IMR-90 (cell line): ENCODE results near the gene NAB2. TPM values are rescaled to one million over a fixed set of nuclear protein-coding genes. Genes with fewer than 3 reads are reported as not detected.
A peak's percentile ranks its signal among the peaks of the same experiment; 100 is the strongest.

ENCODE experiments used
- ATAC-seq: fragments of 200-7000 bp; cut with Tn5 transposase; 2 replicates; pipeline ENCODE4 v1.9.1; 2020; ENCODE audit warnings: low read depth, mild to moderate bottlenecking, moderate library complexity
- BruUV-seq: library from RNA; stranded (reverse); fragments of 400-500 nt; replicated peaks from 2 replicates; lab custom pipeline; 2021; lab: Mats Ljungman, UMichigan
- CTCF ChIA-PET: fragments of 300-600 bp; formaldehyde crosslinking; extraction: SDS; loops from one replicate; lab custom pipeline; 2021; ENCODE audit warnings: antibody characterized with exemption; lab: Yijun Ruan, JAX
- POLR2A ChIA-PET: fragments of 300-600 bp; sonication (Branson Sonifier 250); formaldehyde crosslinking; loops from one replicate; lab custom pipeline; 2022; ENCODE audit warnings: antibody characterized with exemption; ENCODE audit not compliant: unreplicated experiment; lab: Charles Lee
- DNase-seq: peaks from one replicate; pipeline ENCODE4 v3.0.0; 2013
- H2AFZ ChIP-seq: replicated peaks from 2 replicates; pipeline ENCODE3; 2013; ENCODE audit warnings: low read length, mild to moderate bottlenecking; ENCODE audit not compliant: poor library complexity
- H2AK5ac ChIP-seq: 2 replicates; pipeline ENCODE4 v1.6.1; 2013; ENCODE audit warnings: low read depth, low read length, inconsistent platforms
- H2AK9ac ChIP-seq: replicated peaks from 2 replicates; pipeline ENCODE3; 2013; ENCODE audit warnings: mild to moderate bottlenecking, low read depth, low read length, moderate library complexity; ENCODE audit not compliant: poor library complexity
- H2BK120ac ChIP-seq: 2 replicates; pipeline ENCODE4 v1.6.1; 2013; ENCODE audit warnings: low read depth, low read length, inconsistent platforms
- H2BK15ac ChIP-seq: 3 replicates; pipeline ENCODE4 v1.6.1; 2013; ENCODE audit warnings: low read depth, low read length, inconsistent platforms
- H2BK20ac ChIP-seq: 2 replicates; pipeline ENCODE4 v1.6.1; 2013; ENCODE audit warnings: low read depth, mild to moderate bottlenecking, inconsistent platforms, low read length, moderate library complexity
- H2BK5ac ChIP-seq: 2 replicates; pipeline ENCODE4 v1.6.1; 2013; ENCODE audit warnings: mild to moderate bottlenecking, low read depth, low read length, inconsistent platforms; ENCODE audit not compliant: poor library complexity, severe bottlenecking
- H3K14ac ChIP-seq: replicated peaks from 2 replicates; pipeline ENCODE4 v1.6.1; 2013; ENCODE audit warnings: low read depth, low read length, inconsistent platforms
- H3K18ac ChIP-seq: 2 replicates; pipeline ENCODE4 v1.6.1; 2013; ENCODE audit warnings: low read depth, low read length, control low read depth
- H3K23ac ChIP-seq: 2 replicates; pipeline ENCODE4 v1.6.1; 2013; ENCODE audit warnings: low read depth, low read length, inconsistent platforms
- H3K27ac ChIP-seq: 2 replicates; pipeline ENCODE4 v1.5.1; 2013; ENCODE audit warnings: mild to moderate bottlenecking, control low read depth, low read length; ENCODE audit not compliant: insufficient read depth
- H3K27me3 ChIP-seq: 2 replicates; pipeline ENCODE4 v1.6.1; 2013; ENCODE audit warnings: low read length; ENCODE audit not compliant: control insufficient read depth, insufficient read depth
- H3K36me3 ChIP-seq: 2 replicates; pipeline ENCODE4 v1.6.1; 2013; ENCODE audit warnings: low read length, mixed read lengths; ENCODE audit not compliant: control insufficient read depth, insufficient read depth
- H3K4ac ChIP-seq: 2 replicates; pipeline ENCODE4 v1.6.1; 2013; ENCODE audit warnings: low read depth, low read length, inconsistent platforms
- H3K4me1 ChIP-seq: 2 replicates; pipeline ENCODE4 v1.6.1; 2013; ENCODE audit warnings: low read length, mixed read lengths; ENCODE audit not compliant: control insufficient read depth, insufficient read depth
- H3K4me2 ChIP-seq: 2 replicates; pipeline ENCODE4 v1.6.1; 2013; ENCODE audit warnings: low read depth, mild to moderate bottlenecking, control low read depth, low read length, moderate library complexity
- H3K4me3 ChIP-seq: 2 replicates; pipeline ENCODE4 v1.5.1; 2013; ENCODE audit warnings: low read depth, mild to moderate bottlenecking, control low read depth, low read length, moderate library complexity; ENCODE audit not compliant: insufficient read depth
- H3K56ac ChIP-seq: 2 replicates; pipeline ENCODE4 v1.6.1; 2013; ENCODE audit warnings: low read length, inconsistent platforms; ENCODE audit not compliant: insufficient read depth; ENCODE audit errors: extremely low read depth
- H3K79me1 ChIP-seq, 2 experiments: 2 replicates each; pipeline ENCODE4 v1.6.1; 2013; ENCODE audit warnings: low read length in 2 of 2, inconsistent platforms in 1 of 2, low read depth in 1 of 2
- H3K9ac ChIP-seq: 2 replicates; pipeline ENCODE4 v1.6.1; 2013; ENCODE audit warnings: low read depth, low read length, control low read depth
- H3K9me1 ChIP-seq: 2 replicates; pipeline ENCODE4 v1.6.1; 2013; ENCODE audit warnings: low read length, inconsistent platforms; ENCODE audit not compliant: insufficient read depth
- H3K9me3 ChIP-seq: 2 replicates; pipeline ENCODE4 v1.6.1; 2013; ENCODE audit warnings: low read length; ENCODE audit not compliant: control insufficient read depth, insufficient read depth
- H4K20me1 ChIP-seq: 2 replicates; pipeline ENCODE4 v1.6.1; 2013; ENCODE audit warnings: low read length, inconsistent platforms; ENCODE audit not compliant: insufficient read depth
- H4K5ac ChIP-seq: 2 replicates; pipeline ENCODE4 v1.6.1; 2013; ENCODE audit warnings: mild to moderate bottlenecking, low read depth, low read length, control low read depth
- H4K8ac ChIP-seq, 2 experiments: 2 replicates each; pipeline ENCODE4 v1.6.1; 2013; ENCODE audit warnings: low read depth in 2 of 2, low read length in 2 of 2, control low read depth in 1 of 2, inconsistent platforms in 1 of 2
- H4K91ac ChIP-seq: 2 replicates; pipeline ENCODE4 v1.6.1; 2013; ENCODE audit warnings: low read depth, low read length, inconsistent platforms; ENCODE audit not compliant: insufficient read depth
- CHD1 ChIP-seq: IDR thresholded peaks from 2 replicates; pipeline ENCODE4 v1.6.1; 2012; ENCODE audit warnings: low read depth, low read length, improper control_type of control experiment
- FOS ChIP-seq: fragments of 150-350 bp; IDR thresholded peaks from 2 replicates; pipeline ENCODE4 v1.6.1; 2016; ENCODE audit warnings: low read depth, low read length
- MAFK ChIP-seq: IDR thresholded peaks from 2 replicates; pipeline ENCODE4 v1.6.1; 2012; ENCODE audit warnings: low read depth, low read length, improper control_type of control experiment
- MAZ ChIP-seq: IDR thresholded peaks from 2 replicates; pipeline ENCODE4 v1.6.1; 2012; ENCODE audit warnings: low read depth, mild to moderate bottlenecking, low read length, improper control_type of control experiment, moderate library complexity, borderline replicate concordance
- MXI1 ChIP-seq: IDR thresholded peaks from 2 replicates; pipeline ENCODE4 v1.6.1; 2012; ENCODE audit warnings: low read depth, mild to moderate bottlenecking, low read length, moderate library complexity, borderline replicate concordance
- NFE2L2 ChIP-seq: fragments of 150-350 bp; IDR thresholded peaks from 2 replicates; pipeline ENCODE4 v1.6.1; 2016; ENCODE audit warnings: low read depth, mild to moderate bottlenecking, low read length
- POLR2A ChIP-seq: IDR thresholded peaks from 2 replicates; pipeline ENCODE4 v1.6.1; 2012; ENCODE audit warnings: mild to moderate bottlenecking, low read depth, low read length
- RAD21 ChIP-seq: IDR thresholded peaks from 2 replicates; pipeline ENCODE4 v1.6.1; 2012; ENCODE audit warnings: low read length, improper control_type of control experiment
- SMC3 ChIP-seq: fragments of 150-350 bp; IDR thresholded peaks from 2 replicates; pipeline ENCODE4 v1.6.1; 2016; ENCODE audit warnings: low read depth, mild to moderate bottlenecking, antibody characterized with exemption, low read length, moderate library complexity
- WGBS, 2 experiments: methylation state at CpG; one replicate each; pipeline versions ENCODE4 v1.1.5 to v1.1.7; 2013; ENCODE audit warnings: missing lambda C conversion rate in 2 of 2; ENCODE audit not compliant: insufficient read length in 1 of 2; ENCODE audit errors: extremely low coverage in 2 of 2; 5-methylcytosine and 5-hydroxymethylcytosine counted together
- dilution Hi-C: fragments of 300-500 bp; cut with HindIII; formaldehyde crosslinking; loops from one replicate; pipeline ENCODE4 v1.14.3; 2018; ENCODE audit warnings: low sequenced_read_pairs; ENCODE audit not compliant: unreplicated experiment
- in situ Hi-C: fragments of 300-500 bp; cut with MboI; formaldehyde crosslinking; loops from 3 replicates; pipeline ENCODE4 v1.14.3; 2019; ENCODE audit warnings: low sequenced_read_pairs, inconsistent platforms, mixed read lengths
- intact Hi-C: fragments of 100-400 bp; cut with micrococcal nuclease; formaldehyde crosslinking; loops from 2 replicates; pipeline ENCODE4 v1.10.0; 2022
- polyA plus RNA-seq, 3 experiments: library from polyadenylated mRNA; depleted of rRNA; stranded (reverse); fragments of >200 nt; gene quantifications; 2 replicates each; pipeline ENCODE4 v1.2.3, GENCODE V29; 2012; ENCODE audit warnings: low replicate concordance in 1 of 3
- total RNA-seq: library from RNA; depleted of rRNA; stranded (reverse); fragments of >200 nt; gene quantifications from 2 replicates; pipeline ENCODE4 v1.2.3, GENCODE V29; 2012
- TF ChIP-seq, protein P1 (sequence below): conservative IDR thresholded peaks from 2 replicates; pipeline ENCODE4 v1.5.1; 2012; ENCODE audit warnings: mild to moderate bottlenecking, low read depth, low read length, improper control_type of control experiment
- TF ChIP-seq, protein P2 (sequence below): fragments of 150-350 bp; IDR thresholded peaks from 2 replicates; pipeline ENCODE4 v1.6.1; 2017; ENCODE audit warnings: mild to moderate bottlenecking, antibody characterized with exemption, low read length, low read depth

The NAB2 gene
- total and polyA plus RNA-seq, 2 of the 4 experiments (the other 2 are of a cell fraction), result 65.1 to 68.8 TPM

DNA sequence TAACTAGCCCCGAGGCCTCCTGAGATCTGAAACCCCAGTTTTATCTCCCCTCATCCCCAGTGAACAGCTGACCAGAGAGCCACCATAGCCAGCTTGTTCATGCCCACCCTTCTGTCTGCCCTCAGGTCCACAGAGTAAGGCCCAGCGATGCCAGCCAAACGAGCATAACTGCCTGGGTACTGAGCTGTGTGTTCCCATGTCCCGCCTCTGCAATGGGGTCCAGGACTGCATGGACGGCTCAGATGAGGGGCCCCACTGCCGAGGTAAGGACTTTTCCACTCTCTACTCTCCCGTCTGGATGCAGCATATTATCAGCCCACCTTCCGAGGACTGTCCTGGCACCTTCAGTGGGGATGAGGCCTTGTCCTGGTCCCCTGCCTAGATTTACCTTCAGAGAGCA, 52.3 kb downstream of the NAB2 start:
- H4K91ac ChIP-seq, result no peak overlapping the region
- H2AK9ac ChIP-seq, result peak overlapping the region; percentile 37
- H2BK5ac ChIP-seq, result no peak overlapping the region
- H3K14ac ChIP-seq, result no peak overlapping the region
- no peak overlapping the region for H3K4ac ChIP-seq
- H4K8ac ChIP-seq, result no peak overlapping the region
- no peak overlapping the region for H2AK5ac ChIP-seq
- no peak overlapping the region for H3K18ac ChIP-seq
- H3K27ac ChIP-seq, result no peak overlapping the region
- in situ Hi-C loops (no loop called here), intact Hi-C loops (no loop called here), dilution Hi-C loops (no loop called here)
- H3K27me3 ChIP-seq, result no peaks in the 10 kb centered on the region
- H3K23ac ChIP-seq, result no peak overlapping the region
- no TSS peak for BruUV-seq
- H2AFZ ChIP-seq, result peak overlapping the region; percentile 38
- peaks cover 64 to 95% of the 10 kb centered on the region in 2 experiments for H3K79me1 ChIP-seq
- no peaks in the 10 kb centered on the region for H3K9me3 ChIP-seq
- ATAC-seq (no peak), DNase-seq (no peak)
- no peak for TF ChIP-seq MXI1
- TF ChIP-seq POLR2A, result no peak
- TF ChIP-seq MAZ, result no peak
- no peak for TF ChIP-seq FOS
- no peak for TF ChIP-seq SMC3
- TF ChIP-seq RAD21, result no peak
- no peak for TF ChIP-seq NFE2L2
- TF ChIP-seq, protein P1, sequence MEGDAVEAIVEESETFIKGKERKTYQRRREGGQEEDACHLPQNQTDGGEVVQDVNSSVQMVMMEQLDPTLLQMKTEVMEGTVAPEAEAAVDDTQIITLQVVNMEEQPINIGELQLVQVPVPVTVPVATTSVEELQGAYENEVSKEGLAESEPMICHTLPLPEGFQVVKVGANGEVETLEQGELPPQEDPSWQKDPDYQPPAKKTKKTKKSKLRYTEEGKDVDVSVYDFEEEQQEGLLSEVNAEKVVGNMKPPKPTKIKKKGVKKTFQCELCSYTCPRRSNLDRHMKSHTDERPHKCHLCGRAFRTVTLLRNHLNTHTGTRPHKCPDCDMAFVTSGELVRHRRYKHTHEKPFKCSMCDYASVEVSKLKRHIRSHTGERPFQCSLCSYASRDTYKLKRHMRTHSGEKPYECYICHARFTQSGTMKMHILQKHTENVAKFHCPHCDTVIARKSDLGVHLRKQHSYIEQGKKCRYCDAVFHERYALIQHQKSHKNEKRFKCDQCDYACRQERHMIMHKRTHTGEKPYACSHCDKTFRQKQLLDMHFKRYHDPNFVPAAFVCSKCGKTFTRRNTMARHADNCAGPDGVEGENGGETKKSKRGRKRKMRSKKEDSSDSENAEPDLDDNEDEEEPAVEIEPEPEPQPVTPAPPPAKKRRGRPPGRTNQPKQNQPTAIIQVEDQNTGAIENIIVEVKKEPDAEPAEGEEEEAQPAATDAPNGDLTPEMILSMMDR, result no peak
- no peak for TF ChIP-seq CHD1
- TF ChIP-seq MAFK, result no peak
- TF ChIP-seq, protein P2, sequence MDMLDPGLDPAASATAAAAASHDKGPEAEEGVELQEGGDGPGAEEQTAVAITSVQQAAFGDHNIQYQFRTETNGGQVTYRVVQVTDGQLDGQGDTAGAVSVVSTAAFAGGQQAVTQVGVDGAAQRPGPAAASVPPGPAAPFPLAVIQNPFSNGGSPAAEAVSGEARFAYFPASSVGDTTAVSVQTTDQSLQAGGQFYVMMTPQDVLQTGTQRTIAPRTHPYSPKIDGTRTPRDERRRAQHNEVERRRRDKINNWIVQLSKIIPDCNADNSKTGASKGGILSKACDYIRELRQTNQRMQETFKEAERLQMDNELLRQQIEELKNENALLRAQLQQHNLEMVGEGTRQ, result no peak
- POLR2A ChIA-PET, result no interaction called here
- 86% methylated on average over 4 of the region's 8 CpGs; no CpG with 5 or more reads in 1 of the 2 experiments for WGBS, 2 experiments
- H3K4me3 ChIP-seq, result no peak overlapping the region
- peaks cover 44% of the 10 kb centered on the region for H3K4me1 ChIP-seq
- H2BK20ac ChIP-seq, result no peak overlapping the region
- H2BK15ac ChIP-seq, result no peak overlapping the region
- H4K20me1 ChIP-seq, result peaks cover 89% of the 10 kb centered on the region
- no peak overlapping the region for H3K4me2 ChIP-seq
- no peak overlapping the region for H3K56ac ChIP-seq
- H3K9me1 ChIP-seq, result peaks cover 40% of the 10 kb centered on the region
- H2BK120ac ChIP-seq, result no peak overlapping the region
- CTCF ChIA-PET, result no interaction called here
- peaks cover 75% of the 10 kb centered on the region for H3K36me3 ChIP-seq
- H4K5ac ChIP-seq, result no peak overlapping the region
- no peak overlapping the region for H3K9ac ChIP-seq
